ENCODE results near the gene CCDC88C.
A peak's percentile ranks its signal among the peaks of the same experiment; 100 is the strongest.

Gene CCDC88C

DNA sequence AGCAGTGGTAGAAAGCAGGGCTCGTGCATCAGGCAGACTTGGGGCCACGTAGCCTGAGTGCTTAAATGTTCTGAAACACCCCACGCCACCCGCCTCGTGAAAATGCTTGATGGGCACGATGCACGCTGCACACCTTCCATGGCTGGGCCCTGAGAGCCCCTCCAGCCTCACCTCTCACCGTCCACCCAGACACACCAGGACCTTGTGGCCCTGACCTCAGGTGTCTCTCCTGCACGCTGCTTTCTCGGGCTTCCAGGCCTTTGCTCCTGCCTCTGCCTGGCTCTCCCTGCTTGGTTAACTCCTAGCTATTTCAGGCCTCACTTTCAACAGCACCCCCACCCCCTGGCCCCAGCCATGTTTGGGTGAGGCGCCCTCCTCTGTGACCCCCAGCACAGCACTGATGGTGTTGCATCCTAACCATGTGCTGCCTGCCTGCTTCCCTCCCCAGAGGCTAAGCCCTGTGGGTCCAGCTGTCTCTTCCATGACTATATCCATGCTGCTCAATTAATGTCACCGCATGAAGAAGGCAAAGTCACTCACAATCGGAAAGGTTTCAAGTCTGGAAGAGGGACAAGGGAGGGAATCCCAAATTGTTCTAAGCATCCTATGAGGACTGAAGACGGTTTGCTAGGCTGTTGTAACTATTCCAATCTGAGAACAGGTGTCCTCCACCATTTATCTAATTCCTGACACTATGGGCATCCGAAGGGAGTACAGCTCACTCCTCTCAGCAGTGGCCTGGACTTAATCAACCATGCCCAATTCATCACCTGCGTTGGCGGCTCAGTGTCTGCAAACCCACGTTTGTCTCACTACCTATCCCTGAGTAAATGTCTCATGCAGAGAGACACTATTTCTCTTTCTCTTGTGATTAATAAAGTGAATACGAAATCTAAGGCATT lies 82.2 kb downstream of the CCDC88C start:
- TF ChIP-seq, protein P1, sequence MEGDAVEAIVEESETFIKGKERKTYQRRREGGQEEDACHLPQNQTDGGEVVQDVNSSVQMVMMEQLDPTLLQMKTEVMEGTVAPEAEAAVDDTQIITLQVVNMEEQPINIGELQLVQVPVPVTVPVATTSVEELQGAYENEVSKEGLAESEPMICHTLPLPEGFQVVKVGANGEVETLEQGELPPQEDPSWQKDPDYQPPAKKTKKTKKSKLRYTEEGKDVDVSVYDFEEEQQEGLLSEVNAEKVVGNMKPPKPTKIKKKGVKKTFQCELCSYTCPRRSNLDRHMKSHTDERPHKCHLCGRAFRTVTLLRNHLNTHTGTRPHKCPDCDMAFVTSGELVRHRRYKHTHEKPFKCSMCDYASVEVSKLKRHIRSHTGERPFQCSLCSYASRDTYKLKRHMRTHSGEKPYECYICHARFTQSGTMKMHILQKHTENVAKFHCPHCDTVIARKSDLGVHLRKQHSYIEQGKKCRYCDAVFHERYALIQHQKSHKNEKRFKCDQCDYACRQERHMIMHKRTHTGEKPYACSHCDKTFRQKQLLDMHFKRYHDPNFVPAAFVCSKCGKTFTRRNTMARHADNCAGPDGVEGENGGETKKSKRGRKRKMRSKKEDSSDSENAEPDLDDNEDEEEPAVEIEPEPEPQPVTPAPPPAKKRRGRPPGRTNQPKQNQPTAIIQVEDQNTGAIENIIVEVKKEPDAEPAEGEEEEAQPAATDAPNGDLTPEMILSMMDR (IDR thresholded peaks at IDR 0.05; ENCODE audit: poor library complexity, severe bottlenecking), result no peak
- H3K27ac ChIP-seq (ENCODE audit: poor library complexity, severe bottlenecking), result no peak overlapping the region
- no peaks in the 10 kb centered on the region for H3K9me3 ChIP-seq (ENCODE audit: severe bottlenecking)
- no peaks in the 10 kb centered on the region for H3K4me1 ChIP-seq (ENCODE audit: insufficient read depth, poor library complexity, severe bottlenecking)
- DNase-seq (ENCODE audit: low spot score) (no peak), ATAC-seq (ENCODE audit: low read depth) (no peak)
- no peak overlapping the region for H3K4me3 ChIP-seq (ENCODE audit: severe bottlenecking)
- no peaks in the 10 kb centered on the region for H3K27me3 ChIP-seq (ENCODE audit: insufficient read depth, poor library complexity, severe bottlenecking)
- H3K36me3 ChIP-seq (ENCODE audit: low read depth), result peaks cover 45% of the 10 kb centered on the region

DNA sequence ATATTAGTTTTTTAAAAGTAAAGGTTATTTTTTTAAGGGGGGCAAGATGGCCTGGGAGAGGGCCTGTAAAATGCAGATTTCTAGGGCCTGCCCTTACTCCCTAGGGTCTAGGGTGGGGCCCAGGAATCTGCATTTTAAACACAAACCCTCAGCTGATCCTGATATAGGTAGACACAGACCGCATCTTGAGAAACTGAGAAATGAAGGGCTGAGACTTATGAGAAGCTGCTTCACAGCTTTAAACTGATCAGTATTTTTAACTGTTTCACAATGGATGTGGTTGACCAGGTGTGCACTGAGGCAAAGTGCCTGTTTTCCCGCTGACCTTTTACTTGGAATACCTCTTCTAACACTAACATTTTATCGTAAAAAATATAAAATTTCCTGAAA lies 84.0 kb downstream of the CCDC88C start:
- no peaks in the 10 kb centered on the region for H3K9me3 ChIP-seq (ENCODE audit: severe bottlenecking)
- TF ChIP-seq, protein P1 (IDR thresholded peaks at IDR 0.05; ENCODE audit: poor library complexity, severe bottlenecking), result no peak
- ATAC-seq (ENCODE audit: low read depth) (no peak), DNase-seq (ENCODE audit: low spot score) (no peak)
- H3K4me1 ChIP-seq (ENCODE audit: insufficient read depth, poor library complexity, severe bottlenecking), result no peaks in the 10 kb centered on the region
- no peak overlapping the region for H3K4me3 ChIP-seq (ENCODE audit: severe bottlenecking)
- peaks cover 36% of the 10 kb centered on the region for H3K36me3 ChIP-seq (ENCODE audit: low read depth)
- H3K27ac ChIP-seq (ENCODE audit: poor library complexity, severe bottlenecking), result no peak overlapping the region
- no peaks in the 10 kb centered on the region for H3K27me3 ChIP-seq (ENCODE audit: insufficient read depth, poor library complexity, severe bottlenecking)

DNA sequence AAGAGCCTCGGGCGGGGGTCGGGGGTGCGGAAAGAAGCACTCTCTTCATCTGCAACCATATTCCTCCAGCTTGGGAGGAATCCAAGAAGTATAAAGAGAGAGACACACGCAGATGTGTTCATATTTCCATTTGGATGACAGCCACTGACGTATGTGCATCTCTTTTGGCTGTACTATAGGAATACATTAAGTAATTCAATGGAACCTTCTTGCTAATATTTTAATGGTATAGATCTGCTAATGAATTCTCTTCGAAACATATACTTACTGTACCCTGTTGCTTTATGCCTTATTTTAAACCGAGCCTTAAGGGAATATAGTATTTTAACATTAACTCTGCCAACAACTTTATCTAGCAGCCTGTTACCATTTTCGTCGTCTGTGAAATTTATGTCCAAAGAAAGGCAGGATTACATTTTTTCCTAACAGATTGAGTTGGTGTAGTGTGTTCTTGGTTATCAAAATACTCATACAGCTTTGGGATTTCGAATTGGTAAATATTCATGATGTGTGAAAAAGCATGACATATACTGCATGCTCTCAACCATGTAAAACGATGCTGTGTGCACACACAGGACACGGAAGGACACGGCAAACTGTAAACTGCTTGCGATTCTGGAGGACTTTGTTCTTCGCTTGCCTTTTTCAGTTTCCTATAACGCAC lies 84.5 kb downstream of the CCDC88C start:
- Histone ChIP-seq H3K36me3 (ENCODE audit: low read depth) (peaks cover 32% of the 10 kb centered on the region), H3K27ac (ENCODE audit: poor library complexity, severe bottlenecking) (no peak overlapping the region), H3K9me3 (ENCODE audit: severe bottlenecking) (no peaks in the 10 kb centered on the region), H3K4me1 (ENCODE audit: insufficient read depth, poor library complexity, severe bottlenecking) (no peaks in the 10 kb centered on the region), H3K27me3 (ENCODE audit: insufficient read depth, poor library complexity, severe bottlenecking) (no peaks in the 10 kb centered on the region), H3K4me3 (ENCODE audit: severe bottlenecking) (no peak overlapping the region)
- TF ChIP-seq, protein P1 (IDR thresholded peaks at IDR 0.05; ENCODE audit: poor library complexity, severe bottlenecking), result no peak
- DNase-seq (ENCODE audit: low spot score), result no peak
- ATAC-seq (ENCODE audit: low read depth), result no peak

DNA sequence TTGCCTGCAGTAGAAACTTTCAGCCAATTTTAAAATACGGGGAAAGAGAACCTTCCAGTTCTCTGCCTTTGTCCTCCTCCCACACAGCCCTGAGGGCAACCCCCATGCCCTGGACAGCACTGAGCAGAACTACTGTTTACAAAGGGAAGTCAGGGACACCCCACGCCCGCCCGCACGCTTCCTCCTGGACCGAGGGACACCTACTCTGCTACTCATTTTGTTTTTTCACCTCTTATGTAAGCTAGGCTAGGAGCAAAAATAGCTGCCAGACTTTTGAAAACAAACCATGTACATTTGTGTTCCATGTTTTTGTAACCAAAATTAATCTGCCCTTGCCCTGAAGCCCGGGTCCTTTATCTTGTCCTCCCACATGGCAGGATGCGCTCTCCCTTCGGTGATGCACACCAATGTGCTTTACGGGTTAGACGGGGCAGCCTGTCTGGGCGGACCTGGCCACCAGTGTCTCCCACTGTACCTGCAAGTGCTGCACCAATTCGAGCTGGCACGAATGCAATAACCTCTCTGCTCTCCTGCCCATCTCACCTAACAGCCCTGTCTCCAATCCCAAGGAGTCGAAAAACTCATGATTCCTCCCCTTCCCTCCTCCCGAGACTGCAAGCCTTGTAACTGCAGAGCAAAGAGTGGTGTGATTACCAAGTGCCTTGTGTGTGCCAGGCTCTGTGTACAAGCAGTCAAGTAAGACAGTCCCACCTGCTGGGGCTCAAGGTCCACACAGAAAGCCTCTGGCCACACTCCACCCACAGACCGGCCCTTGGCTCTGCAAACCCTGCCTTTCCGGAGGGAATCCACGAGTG lies 85.2 kb downstream of the CCDC88C start:
- DNase-seq (ENCODE audit: low spot score) (no peak), ATAC-seq (ENCODE audit: low read depth) (0 out of 3 replicates have a peak, but pooled peaks have one; percentile 18)
- H3K4me1 ChIP-seq (ENCODE audit: insufficient read depth, poor library complexity, severe bottlenecking), result no peaks in the 10 kb centered on the region
- H3K36me3 ChIP-seq (ENCODE audit: low read depth), result peaks cover 25% of the 10 kb centered on the region
- no peak overlapping the region for H3K4me3 ChIP-seq (ENCODE audit: severe bottlenecking)
- TF ChIP-seq, protein P1 (IDR thresholded peaks at IDR 0.05; ENCODE audit: poor library complexity, severe bottlenecking), result no peak
- no peak overlapping the region for H3K27ac ChIP-seq (ENCODE audit: poor library complexity, severe bottlenecking)
- H3K9me3 ChIP-seq (ENCODE audit: severe bottlenecking), result no peaks in the 10 kb centered on the region
- H3K27me3 ChIP-seq (ENCODE audit: insufficient read depth, poor library complexity, severe bottlenecking), result no peaks in the 10 kb centered on the region

All from RWPE2 (cell line).